Testis (tissue), 2 donors: ENCODE measurements around the gene SAMD4B.
A peak's percentile ranks its signal among the peaks of the same experiment; 100 is the strongest.

Experiments
- CTCF ChIP-seq, 3 experiments: fragments of 450-650 bp in 2 of 3; fragments of 200-600 bp in 1 of 3; sonication (generic) in 1 of 3; IDR thresholded peaks; one replicate each; pipeline ENCODE4 v1.5.1; 2016 to 2019; ENCODE audit warnings: antibody characterized with exemption in 3 of 3, mild to moderate bottlenecking in 2 of 3, moderate library complexity in 1 of 3
- POLR2A ChIP-seq: fragments of 450-650 bp; IDR thresholded peaks from one replicate; pipeline ENCODE4 v1.6.1; 2017; ENCODE audit warnings: antibody characterized with exemption, mild to moderate bottlenecking, moderate library complexity

DNA sequence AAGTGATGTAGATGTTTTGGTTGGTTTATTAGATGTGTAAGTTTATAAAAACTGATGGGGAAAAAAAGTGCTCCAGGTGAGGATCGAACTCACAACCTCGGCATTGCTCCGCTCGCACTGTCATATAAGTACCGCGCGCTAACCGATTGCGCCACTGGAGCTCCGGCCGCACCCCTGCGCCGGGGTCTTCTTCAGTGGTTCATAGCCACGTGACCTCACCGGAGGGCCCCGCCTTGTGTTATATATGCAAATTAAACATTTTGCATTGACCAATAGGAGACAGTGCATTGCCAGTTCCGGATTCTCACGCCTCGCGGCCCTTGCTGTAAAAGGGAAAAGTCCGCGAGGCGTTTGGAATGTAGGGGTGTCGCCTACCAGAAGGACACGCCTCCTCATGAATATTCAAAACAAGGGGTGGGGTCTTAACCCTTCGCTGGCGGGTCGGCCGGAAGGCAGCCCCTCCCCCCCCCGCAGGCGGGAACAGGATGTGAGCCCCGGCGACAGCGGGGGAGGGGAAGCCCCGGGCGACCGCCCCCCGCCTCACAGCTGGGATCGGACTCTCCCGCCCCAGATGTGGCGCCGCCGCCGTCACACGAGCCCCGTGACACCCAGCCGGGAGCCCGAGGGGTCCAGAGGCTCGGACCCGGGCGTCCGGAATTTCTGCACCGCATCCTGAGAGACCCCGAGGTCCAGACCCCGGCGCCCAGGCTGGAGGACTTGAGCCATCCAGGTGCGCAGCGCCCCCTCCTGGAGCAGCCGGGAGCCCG, 70.1 kb downstream of the SAMD4B start, which contains the start of gene PLEKHG2:
- TF ChIP-seq CTCF (IDR thresholded peaks at IDR 0.05), result peak in 2 of 3 experiments; percentile 83 to 90
- no peak for TF ChIP-seq POLR2A
